HG02885 (cell line): ENCODE measurements around the gene MDM4.
"Not testable (repeated sequence)": the region's sequence is repeated elsewhere in the genome, so short reads cannot be mapped to it uniquely, and the experiment has no call there.

Experiments used
- ATAC-seq: cut with Tn5 transposase; IDR thresholded peaks from one replicate; pipeline ENCODE4 v1.9.1; 2021; ENCODE audit warnings: mild to moderate bottlenecking; ENCODE audit not compliant: unreplicated experiment, poor library complexity

MDM4 gene

DNA sequence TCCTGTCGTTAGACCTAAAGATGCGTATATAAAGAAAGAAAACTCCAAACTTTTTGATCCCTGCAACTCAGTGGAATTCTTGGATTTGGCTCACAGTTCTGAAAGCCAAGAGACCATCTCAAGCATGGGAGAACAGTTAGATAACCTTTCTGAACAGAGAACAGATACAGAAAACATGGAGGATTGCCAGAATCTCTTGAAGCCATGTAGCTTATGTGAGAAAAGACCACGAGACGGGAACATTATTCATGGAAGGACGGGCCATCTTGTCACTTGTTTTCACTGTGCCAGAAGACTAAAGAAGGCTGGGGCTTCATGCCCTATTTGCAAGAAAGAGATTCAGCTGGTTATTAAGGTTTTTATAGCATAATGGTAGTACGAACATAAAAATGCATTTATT lies 33.1 kb downstream of the MDM4 start:
- ATAC-seq = no peak

DNA sequence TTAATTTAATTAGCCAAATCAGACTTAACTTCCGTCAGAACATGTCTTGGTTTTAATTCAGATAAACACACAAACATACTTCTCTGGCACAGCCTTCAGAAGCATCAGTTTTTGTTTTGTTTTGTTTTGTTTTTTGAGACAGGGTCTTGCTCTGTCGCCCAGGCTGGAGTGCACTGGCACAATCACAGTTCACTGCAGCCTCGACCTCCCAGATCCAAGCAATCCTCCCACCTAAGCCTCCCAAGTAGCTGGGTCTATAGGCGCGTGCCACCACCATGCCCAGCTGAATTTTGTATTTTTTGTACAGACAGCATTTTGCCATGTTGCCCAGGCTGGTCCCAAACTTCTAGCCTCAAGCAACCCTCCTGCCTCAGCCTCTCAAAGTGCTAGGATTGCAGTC lies 34.7 kb downstream of the MDM4 start:
- no peak for ATAC-seq

- no peak for ATAC-seq
Observed at GRCh38 chr1:204556458-204557052, 40.3 kb downstream of the MDM4 start.

DNA sequence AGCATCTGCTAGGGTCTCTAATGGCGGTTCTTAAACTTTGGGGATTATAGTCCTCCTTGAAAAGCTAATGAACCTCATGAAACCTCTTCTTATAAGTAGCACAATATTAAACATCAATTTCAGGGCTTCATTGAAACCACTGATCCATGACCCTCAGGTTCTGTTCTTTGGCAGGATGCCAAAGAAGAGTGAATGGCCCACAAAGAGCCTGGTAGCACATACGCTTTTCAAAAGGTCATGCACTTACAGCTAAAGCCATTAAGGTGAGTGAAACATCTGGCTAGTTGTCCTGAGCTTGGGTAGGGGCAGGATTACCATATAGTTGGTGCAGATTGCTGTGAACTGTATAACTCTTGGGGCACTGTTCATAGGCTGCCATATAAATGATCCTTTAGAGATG lies 42.3 kb downstream of the MDM4 start:
- no peak for ATAC-seq

- not testable (repeated sequence) for ATAC-seq
Observed at GRCh38 chr1:204560002-204560401, 43.8 kb downstream of the MDM4 start.

DNA sequence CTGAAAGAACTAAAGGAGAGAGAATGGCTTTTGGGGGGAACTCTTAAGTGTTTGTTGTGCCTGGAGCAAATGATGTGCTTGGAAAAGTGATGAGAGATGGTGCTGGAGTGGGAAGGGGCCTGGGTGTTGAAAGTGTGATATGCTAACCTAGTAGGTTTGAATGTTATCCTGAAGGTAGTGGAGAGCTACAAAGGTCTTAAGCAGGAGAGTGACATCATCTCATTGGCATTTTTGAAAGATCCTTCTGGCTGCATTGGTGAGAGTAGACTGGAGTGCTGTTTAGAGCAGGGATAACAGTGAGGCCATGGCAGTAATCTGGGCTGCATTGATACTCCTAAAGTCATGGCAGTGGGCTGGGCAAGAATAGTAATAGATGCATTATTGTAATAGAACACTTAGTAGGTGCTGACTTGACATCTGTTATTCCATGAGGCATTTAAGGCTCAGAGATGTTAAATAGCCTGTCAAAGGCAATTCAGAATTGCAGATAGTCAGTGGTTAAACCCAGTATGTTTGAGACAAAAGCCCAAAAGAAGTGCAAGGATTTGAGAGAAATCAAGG lies 44.5 kb downstream of the MDM4 start:
- no peak for ATAC-seq

DNA sequence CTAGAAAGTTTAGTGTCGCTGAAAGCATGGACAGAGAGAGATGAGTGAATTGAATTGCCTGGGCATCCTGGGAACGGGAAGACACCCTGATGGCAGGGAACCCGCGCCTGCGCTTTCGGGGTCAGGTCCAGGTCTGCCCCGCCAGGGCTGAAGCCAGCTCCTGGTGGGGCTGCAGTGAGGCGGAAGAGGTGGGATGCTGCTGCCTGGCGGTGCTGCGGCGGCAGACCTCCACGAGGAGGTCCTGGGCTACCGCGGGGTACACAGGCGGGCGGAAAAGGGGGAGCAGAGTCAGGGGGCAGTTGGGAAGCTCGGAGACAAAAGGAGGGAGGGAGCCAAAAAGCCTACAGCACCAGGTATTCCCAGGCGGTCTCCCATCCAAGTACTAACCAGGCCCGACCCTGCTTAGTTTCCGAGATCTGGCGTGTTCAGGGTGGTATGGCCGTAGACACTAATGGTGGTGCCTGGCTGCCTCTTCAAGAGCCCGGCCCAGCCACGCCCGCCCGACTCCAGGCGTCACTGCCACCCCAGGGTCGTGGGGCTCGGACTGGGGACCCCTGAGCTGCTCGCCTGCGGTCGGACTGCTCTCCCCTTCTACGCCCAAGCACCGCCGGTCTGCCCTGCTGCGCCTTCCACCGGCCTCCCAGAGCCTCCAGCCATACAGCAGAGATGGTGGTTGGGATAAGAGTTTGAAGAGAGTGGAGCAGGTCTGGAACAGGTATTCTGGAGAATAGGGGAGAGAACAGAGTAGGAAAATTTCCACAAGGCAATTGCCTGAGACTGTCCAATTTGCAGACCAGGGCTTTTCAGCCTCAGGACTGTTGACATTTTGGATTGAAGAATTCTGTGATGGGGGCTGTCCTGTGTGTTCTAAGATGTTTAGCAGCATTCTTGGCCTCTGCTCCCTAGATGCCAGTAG lies 46.1 kb downstream of the MDM4 start:
- ATAC-seq = no peak

DNA sequence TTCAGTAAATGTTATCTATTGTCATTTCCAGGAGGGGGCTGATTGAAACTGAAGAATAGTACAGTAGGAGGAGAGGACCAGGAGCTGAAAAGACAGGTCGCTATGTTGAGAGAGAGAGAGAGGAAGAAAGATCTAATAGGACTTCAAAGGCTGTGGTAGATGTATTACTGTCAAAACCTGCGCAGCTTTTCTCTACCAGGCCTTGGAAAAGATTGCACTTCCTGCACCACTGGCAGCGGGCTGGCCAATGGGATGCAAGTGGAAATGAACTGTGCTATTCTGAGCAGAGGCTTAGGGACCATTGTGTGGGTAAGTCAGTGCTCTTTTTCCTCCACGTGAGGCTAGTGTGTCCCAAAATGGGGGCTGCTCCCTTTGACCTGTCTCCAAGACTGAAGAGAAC lies 47.1 kb downstream of the MDM4 start:
- ATAC-seq = no peak

DNA sequence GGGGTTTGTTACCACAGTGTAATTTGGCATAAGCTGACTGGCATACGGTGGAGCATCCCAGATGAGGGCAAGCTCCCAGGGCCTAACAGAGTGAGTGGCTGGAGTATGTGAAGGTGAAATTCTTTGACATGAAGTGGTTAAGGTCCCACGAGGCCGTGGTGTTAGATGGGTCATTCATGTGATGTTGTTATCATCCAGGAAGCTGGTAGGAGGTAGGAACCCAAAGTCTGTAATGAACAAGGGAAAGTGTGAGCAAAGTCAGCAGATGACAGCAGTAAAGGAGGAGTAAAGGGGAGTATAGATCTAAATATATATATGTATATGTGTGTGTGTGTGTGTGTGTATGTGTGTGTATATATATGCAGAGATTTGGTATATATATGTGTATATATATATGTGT lies 47.6 kb downstream of the MDM4 start:
- no peak for ATAC-seq

DNA sequence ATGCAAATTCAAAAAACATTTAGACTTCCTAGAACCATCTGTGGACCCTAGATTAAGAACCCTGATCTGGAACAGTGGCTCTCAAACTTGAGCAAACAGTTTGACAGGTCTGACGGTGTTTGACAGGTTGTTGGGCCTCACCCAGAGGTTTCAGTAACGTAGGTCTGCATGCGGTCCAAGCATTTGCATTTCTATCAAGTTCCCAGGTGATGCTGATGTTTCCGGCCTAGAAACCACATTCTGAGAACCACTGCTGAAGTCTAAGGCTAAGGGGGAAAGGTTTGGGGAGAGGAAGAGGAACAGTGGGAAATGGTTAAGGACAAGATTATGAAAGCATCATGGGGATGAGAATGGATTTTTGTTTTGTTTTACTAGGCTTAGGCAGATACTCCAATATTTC lies 48.6 kb downstream of the MDM4 start:
- peak; percentile 82 for ATAC-seq

GRCh38 chr1:204565617-204566582 lies 49.7 kb downstream of the MDM4 start:
- ATAC-seq = no peak

DNA sequence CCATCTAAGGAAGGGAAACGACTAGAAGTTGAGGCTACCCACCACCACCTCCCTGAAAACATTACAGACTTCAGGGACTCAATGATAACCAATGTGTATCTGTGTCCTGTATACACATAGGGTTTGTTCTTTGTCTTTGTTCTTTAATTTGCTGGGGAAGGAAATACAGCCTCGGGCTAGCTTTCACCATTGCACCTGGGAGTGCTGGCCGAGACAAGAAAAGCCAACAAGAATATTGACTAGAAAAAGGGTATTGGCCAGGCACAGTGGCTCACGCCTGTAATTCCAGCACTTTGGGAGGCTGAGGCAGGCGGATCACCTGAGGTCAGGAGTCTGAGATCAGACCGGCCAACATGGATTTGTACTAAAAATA lies 50.4 kb downstream of the MDM4 start:
- no peak for ATAC-seq

DNA sequence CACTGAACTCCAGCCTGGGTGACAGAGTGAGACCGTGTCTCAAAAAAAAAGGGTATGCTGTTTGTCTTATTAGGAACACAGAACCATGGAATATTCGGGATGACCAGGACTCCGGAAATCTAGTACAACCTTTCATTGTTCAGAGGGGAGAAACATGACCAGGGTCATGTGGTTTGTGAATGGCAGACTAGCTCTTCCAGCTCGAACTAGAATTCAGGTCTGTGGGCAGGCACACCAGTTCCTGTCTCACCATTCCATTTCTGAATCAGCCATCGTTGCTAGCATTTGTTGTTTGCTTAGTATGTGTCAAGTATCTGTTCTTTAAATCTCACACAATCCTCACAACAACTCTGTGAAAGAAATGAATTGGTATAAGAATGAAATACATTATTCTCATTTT lies 50.9 kb downstream of the MDM4 start:
- no peak for ATAC-seq

GRCh38 chr1:204568576-204569315 lies 52.5 kb downstream of the MDM4 start:
- ATAC-seq = no peak

DNA sequence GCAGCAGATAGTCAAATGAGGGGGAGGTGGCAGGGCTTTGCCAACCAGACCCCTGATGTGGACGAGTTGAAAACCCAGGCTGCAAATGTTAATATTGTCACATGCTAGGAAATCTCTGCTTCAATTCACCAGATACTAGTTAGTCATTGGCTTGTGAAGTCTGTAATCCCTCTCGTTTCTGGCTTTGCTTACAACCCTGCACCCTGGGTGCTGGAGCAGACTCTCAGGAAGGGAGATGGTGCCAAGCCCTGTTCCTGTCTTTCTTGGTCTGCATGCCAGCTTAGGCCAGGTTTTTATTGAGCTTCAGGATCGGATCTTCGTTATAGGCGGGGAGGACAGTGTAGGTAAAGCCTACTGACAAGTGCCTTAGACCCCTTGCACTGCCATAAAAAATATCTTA lies 53.3 kb downstream of the MDM4 start:
- no peak for ATAC-seq

DNA sequence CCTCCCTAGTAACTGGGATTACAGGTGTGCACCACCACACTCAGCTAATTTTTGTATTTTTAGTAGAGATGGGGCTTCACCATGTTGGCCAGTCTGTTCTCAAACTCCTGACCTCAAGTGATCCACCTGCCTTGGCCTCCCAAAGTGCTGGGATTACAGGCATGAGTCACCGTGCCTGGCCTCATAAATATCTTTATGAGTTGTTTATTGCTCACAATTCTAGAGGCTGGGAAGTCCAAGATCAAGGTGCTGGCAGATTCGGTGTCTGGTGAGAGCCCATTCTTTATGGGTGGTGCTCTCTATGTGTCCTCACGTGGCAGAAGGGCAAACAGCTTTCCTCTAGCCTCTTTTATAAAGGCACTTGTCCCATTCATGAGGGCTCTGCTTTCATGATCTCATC lies 53.8 kb downstream of the MDM4 start:
- not testable (repeated sequence) for ATAC-seq

- no peak for ATAC-seq
Observed at GRCh38 chr1:204571128-204571527, 54.9 kb downstream of the MDM4 start.

DNA sequence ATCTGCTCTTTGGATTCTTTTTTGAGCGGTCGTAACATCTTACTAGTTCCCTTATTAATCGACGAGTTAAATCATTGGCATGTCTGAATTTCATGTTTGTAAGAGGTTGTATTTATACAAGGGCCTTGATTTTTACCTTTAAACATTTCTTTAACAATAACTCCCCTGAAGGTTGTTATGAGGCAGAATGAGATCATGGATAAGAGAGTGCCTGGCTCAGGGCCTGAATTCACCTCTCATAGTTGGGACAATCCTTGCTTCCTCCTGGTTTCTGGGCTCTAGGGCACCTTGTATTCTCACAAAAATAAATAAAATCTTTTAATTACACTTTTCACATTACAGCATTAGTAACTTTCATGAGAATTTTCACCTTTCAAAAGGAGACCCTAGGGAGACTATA lies 55.4 kb downstream of the MDM4 start:
- no peak for ATAC-seq

DNA sequence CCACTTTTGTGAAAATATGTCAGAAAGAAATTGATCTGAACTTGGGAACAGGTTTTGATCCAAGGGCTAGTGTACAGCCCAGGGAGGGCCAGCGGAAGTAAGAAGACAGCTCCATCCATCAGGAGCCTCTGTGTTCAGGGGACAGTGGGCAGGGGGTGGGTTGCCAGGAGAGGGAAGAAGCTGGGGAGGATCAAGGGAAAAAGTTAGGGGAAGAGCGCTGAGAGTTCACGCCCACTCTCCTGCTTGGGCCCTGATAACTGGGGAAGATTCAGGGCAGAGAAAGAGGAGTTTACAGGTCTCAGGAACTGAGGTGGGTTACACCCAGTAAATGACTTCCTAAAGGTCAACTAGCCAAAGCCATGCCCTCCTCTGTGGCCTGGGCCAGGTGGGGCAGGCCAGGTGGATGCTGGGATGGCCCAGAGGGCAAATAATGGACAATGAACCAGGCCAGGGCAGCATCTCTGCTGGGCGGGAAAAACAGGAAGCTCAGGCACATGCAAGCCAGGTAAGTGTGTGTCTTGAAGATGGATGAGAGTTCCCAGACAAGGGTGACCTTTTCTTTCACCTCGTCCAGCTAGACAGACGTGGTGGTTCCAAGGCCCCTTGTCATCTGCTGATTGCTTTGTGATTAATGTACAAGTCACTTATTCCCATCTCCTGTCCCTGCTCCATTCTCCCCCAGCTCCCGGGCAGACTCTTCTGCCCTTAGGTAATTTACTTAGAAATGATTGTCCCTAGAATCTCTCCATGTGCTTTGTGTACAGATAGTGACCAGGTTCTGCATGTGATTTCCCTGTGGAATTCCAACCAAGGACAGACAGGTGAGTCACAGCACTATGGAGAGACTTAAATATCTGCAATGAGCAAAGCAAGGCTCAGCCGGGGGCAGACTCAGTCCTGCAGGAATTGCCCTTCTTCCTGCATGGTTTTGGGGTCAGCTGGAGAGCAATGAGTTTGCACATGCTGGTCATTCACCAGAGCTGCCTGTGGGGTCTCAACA lies 57.0 kb downstream of the MDM4 start:
- ATAC-seq = no peak
